ENCODE data around the gene RXFP4.

- TF ChIP-seq CTCF (IDR thresholded peaks at IDR 0.05) (no peak), POLR2A (IDR thresholded peaks at IDR 0.05) (no peak)
These were observed 25.3 kb downstream of the RXFP4 start for GRCh38 chr1:155966750-155967149.

Measured in transverse colon (tissue), 3 donors.